ENCODE data around the gene GNPTAB.

GRCh38 chr12:101698800-101699347, 131.9 kb downstream of the GNPTAB start:
- TF ChIP-seq POLR2A (IDR thresholded peaks at IDR 0.05) (no peak), CTCF (IDR thresholded peaks at IDR 0.05) (no peak)
